ENCODE measurements around the gene HEMGN.
"Not testable (repeated sequence)": the region's sequence is repeated elsewhere in the genome, so short reads cannot be mapped to it uniquely, and the experiment has no call there.

HEMGN gene

DNA sequence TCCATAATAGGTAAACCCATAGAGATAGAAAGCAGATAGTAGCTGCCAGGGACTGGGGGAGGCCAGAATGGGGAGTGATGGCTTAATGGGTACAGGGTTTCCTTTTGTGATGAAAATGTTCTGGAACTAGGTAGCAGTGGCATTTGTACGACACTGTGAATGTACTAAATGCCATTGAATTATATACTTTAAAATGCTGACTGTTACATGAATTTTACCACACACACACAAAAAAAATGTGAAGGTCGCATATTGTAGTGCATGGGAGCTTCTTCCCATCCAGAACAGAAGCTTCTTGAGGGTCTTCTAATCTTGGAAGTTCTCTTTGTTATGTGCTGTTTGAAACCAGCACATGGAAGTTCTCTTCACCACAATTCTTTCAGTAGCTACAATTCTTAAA is 25.3 kb upstream of the HEMGN start:
- DNase-seq, result no peak

- DNase-seq, result no peak
These were observed 24.6 kb upstream of the HEMGN start for GRCh38 chr9:97962575-97962974.

GRCh38 chr9:97962136-97962535 is 24.2 kb upstream of the HEMGN start:
- no peak for DNase-seq

DNA sequence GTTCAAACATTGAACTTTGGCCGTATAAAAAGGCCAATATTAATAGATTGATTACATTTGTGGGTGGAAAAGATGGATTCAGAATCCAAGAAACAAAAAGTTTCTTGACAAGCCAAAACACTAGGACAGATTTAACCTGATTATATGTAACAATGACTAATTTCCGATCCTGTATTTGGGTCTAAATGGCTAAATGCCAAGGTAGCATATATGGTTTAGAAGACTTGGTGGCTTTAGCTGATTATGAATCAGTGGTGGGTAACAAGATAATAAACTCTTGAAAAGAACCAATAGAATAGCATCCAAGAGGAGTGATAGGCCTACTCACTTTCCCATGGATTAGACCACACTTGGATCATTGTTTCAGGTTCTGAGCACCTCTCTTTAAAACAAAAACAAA is 23.4 kb upstream of the HEMGN start:
- no peak for DNase-seq

DNA sequence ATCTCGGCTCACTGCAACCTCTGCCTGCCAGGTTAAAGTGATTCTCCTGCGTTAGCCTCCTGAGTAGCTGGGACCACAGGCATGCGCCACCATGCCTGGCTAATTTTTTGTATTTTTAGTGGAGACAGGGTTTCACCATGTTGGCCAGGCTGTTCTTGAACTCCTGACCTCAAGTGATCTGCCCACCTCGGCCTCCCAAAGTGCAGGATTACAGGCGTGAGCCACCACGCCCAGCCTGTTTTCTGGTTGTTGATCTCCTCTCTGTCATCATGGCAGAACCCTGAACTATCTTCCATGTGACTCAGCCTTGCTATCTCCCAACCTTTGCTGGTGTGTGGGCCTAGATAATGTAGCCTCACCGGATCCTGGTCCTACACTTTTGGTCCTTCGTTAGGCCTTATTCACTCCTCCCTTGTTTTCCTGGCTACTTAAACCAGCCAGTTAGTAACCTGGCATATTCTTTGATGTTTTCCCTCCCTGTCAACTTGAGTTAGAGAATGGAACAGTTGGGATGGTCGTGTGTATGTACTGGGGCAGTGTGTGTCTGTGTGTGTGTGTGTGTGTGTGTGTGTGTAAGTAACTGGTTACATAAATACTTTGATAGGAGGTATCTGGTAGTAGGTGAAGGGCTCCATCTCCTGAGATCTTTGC is 22.8 kb upstream of the HEMGN start:
- DNase-seq, result not testable (repeated sequence)

GRCh38 chr9:97959585-97959984 is 21.6 kb upstream of the HEMGN start:
- no peak for DNase-seq

- DNase-seq, result no peak
These were observed 21.0 kb upstream of the HEMGN start for GRCh38 chr9:97958812-97959511.

GRCh38 chr9:97956331-97956730 is 18.4 kb upstream of the HEMGN start:
- no peak for DNase-seq

DNA sequence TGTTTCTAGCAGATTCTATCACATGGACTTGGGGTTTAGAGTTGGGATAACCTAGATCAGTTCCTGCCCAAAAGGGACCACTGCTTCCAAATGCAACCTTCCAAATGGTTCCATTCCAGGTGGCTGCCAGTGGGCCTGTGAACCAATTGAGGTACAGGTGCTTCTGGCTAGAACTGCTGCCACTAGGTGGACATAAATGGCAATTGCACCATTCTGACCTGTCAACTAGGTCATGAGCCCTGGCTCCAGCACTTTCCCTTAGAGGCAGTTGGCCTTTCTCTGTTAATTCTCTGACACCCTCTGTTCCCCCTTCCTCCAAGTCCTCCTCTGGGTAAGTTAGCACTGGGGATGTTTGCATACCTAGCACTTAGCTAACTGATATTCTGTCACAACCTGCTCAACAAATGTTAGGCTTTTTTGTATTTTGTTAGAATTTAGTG is 16.6 kb upstream of the HEMGN start:
- peak; percentile 54 for DNase-seq

DNA sequence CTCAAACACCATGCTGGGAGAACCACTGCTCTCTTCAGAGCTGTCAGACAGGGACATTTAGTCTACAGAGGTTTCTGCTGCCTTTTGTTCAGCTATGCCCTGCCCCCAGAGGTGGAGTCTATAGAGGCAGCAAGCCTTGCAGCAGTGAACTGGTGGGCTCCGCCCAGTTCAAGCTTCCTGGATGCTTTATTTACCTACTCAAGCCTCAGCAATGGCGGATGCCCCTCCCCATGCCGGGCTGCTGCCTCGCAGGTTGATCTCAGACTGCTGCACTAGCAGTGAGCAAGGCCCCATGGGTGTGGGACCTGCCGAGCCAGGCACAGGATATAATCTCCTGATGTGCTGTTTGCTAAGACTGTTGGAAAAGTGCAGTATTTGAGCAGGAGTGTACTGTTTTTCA is 12.9 kb upstream of the HEMGN start:
- DNase-seq, result not testable (repeated sequence)

- DNase-seq, result not testable (repeated sequence)
These were observed 9.1 kb upstream of the HEMGN start for GRCh38 chr9:97947094-97947493.

DNA sequence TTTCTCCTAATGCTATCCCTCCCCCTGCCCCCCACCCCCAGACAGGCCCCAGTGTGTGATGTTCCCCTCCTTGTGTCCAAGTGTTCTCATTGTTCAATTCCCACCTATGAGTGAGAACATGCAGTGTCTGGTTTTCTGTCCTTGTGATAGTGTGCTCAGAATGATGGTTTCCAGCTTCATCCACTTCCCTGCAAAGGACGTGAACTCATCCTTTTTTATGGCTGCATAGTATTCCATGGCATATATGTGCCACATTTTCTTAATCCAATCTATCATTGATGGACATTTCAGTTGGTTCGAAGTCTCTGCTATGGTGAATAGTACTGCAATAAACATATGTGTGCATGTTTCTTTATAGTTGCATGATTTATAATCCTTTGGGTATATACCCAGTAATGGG is 7.5 kb upstream of the HEMGN start:
- DNase-seq, result not testable (repeated sequence)

GRCh38 chr9:97944612-97945011 is 6.6 kb upstream of the HEMGN start:
- no peak for DNase-seq

GRCh38 chr9:97943308-97943855 is 5.4 kb upstream of the HEMGN start:
- no peak for DNase-seq

- no peak for DNase-seq
These were observed 3.4 kb upstream of the HEMGN start for GRCh38 chr9:97941323-97941722.

- no peak for DNase-seq
These were observed 2.8 kb upstream of the HEMGN start for GRCh38 chr9:97940741-97941140.

DNA sequence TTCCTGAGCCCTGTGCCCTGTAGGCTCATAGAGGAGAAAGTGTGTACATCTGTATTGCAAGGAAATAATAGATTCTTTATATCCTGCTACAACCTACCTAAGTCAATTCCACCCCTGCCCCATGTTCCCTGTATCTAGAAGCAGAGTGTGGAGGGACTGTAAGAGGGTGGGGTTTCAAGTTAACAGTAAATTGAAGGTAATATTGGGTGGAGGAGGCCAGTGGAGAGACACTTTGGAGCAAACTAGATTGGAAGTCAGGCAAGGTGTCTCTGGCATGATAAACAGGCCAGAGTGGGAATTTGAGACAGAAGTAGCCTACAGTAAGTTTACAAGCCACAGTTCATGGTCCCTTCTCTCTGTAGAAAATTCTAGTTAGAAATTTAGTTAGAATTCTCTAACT is 2.3 kb upstream of the HEMGN start:
- no peak for DNase-seq

GRCh38 chr9:97936998-97937397 is 974 bp downstream of the HEMGN start:
- DNase-seq, result no peak

DNA sequence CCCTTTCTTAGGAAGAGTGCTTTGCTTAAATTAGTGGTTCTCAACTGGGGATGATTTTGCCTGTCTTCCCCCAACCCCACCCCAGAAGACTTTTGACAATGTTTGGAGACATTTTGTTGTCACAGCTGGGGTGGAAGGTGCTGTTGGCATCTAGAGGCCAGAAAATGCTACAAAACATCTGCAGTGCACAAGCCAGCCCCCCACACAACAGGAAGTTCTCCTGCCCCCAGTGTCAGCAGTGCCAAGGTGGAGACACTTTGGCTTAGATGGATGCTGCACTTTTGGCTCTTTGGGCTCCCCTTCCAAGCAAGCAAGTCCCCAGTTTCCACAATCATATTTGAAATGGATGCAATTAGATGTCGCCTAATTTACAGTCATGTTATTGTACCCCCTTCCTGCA is 2.7 kb downstream of the HEMGN start:
- DNase-seq, result no peak

GRCh38 chr9:97934321-97935115 is 3.5 kb downstream of the HEMGN start:
- DNase-seq, result peak; percentile 72

- no peak for DNase-seq
These were observed 4.5 kb downstream of the HEMGN start for GRCh38 chr9:97933297-97933998.

- no peak for DNase-seq
These were observed 7.0 kb downstream of the HEMGN start for GRCh38 chr9:97930972-97931371.
